Cardiac fibroblast (primary cell): Measurements from ENCODE around the gene PLPPR2.
"Not testable (repeated sequence)": the region's sequence is repeated elsewhere in the genome, so short reads cannot be mapped to it uniquely, and the experiment has no call there.

Source experiments
- DNase-seq, 2 donors: peaks; one replicate each; pipeline versions ENCODE4 v3.0.0 to v3.0.0-alpha.2; 2010; ENCODE audit warnings: low read depth in 2 of 2
- H3K4me3 ChIP-seq, 2 donors: replicated peaks in 1 of 2; 1 replicate in 1 of 2; 2 replicates in 1 of 2; pipeline ENCODE4 v1.5.1; 2011; ENCODE audit warnings: low read depth in 2 of 2, low read length in 2 of 2, mild to moderate bottlenecking in 2 of 2, moderate library complexity in 1 of 2
- TF ChIP-seq, protein P1 (sequence below): IDR thresholded peaks from one replicate; pipeline ENCODE4 v1.5.1; 2011; ENCODE audit warnings: low read depth, mild to moderate bottlenecking, low read length, inconsistent platforms

PLPPR2 gene

DNA sequence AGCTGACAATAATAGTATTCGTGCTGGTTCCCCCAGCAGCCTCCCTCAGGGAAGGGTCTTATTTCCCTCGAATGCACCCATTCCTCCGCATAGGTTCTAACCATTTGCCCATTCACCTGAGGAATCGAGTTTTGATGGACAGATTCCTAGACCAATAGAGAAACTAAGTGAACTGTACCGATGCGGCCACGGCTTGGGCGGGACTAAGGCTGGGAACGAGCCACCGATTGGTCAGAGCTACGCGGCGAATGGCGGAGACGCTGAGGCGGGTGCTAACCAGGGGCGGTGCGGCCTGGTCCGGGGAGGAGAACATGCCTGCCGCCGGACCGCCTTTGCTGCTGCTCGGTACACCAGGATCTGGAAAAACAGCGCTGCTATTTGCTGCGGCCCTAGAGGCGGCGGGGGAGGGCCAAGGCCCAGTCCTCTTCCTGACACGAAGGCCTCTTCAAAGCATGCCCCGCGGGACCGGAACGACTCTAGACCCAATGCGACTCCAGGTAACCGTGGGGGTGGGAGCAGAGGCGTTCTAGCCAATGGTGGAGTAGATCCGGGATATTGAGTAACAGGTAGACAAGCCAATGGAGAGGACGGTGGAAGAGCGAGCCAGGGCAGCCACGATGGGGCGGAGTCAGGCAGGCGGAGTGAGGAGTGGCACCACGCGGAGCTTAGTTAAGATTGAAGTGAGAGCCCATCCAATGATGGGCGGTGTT, 19.4 kb downstream of the PLPPR2 start, which contains the start of gene SWSAP1:
Gene SWSAP1, plus strand, starts transcription at position 234 of the 710 bp plus-strand sequence. Its CDS starts 15 bp downstream, at position 249.
- H3K4me3 ChIP-seq = peak within 1 kb of the TSS; percentile 67 to 74
- peak; percentile 100 for DNase-seq
- TF ChIP-seq, protein P1, sequence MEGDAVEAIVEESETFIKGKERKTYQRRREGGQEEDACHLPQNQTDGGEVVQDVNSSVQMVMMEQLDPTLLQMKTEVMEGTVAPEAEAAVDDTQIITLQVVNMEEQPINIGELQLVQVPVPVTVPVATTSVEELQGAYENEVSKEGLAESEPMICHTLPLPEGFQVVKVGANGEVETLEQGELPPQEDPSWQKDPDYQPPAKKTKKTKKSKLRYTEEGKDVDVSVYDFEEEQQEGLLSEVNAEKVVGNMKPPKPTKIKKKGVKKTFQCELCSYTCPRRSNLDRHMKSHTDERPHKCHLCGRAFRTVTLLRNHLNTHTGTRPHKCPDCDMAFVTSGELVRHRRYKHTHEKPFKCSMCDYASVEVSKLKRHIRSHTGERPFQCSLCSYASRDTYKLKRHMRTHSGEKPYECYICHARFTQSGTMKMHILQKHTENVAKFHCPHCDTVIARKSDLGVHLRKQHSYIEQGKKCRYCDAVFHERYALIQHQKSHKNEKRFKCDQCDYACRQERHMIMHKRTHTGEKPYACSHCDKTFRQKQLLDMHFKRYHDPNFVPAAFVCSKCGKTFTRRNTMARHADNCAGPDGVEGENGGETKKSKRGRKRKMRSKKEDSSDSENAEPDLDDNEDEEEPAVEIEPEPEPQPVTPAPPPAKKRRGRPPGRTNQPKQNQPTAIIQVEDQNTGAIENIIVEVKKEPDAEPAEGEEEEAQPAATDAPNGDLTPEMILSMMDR = no peak

DNA sequence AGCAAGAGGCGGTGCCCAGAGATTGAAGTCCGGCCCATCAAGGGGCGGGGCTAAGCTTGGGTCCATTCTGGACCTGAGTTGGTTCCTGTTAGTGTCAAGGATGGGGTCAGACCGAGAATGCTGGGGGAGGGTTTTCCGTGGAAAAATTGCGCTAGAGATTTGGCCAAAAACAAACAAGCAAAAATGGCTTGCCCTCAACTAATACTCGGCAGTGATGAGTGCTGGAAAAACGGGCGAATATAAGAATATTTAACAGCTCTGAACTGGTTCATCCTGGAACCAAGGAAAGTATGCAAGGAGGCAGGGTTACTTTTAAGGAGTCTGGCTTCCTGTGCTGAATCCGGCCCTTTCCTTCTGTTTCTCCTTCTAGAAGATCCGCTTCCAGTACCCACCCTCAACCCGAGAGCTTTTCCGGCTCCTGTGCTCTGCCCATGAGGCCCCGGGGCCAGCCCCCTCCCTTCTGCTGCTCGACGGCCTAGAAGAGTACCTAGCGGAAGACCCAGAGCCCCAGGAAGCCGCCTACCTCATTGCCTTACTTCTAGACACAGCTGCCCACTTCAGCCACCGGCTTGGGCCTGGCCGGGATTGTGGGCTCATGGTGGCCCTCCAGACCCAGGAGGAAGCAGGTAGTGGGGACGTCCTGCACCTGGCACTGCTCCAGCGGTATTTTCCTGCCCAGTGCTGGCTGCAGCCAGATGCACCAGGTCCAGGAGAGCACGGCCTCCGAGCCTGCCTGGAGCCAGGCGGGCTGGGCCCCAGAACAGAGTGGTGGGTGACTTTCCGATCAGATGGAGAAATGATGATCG, 20.1 kb downstream of the PLPPR2 start:
- DNase-seq = no peak
- H3K4me3 ChIP-seq = peak overlapping the region; percentile 47 to 74
- TF ChIP-seq, protein P1 = no peak

DNA sequence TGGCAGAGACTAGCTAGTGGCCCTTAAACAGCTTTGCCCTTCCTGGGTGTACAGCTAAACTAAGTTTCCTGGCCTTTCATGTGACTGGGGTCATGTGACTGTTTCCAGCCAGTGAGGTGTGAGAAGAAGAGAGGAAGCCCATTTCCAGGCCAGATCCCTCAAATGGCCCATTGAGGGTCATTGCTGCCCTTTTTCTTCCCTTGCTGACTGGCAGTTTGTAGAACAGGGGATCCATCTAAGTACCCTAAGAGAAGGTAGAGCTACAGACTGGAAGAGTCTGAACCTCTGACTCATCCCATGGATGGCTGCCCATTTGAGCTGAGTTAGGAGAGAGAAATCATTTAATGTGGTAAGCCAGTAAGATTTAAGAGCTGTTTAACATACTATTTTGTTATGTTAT, 22.0 kb downstream of the PLPPR2 start:
- H3K4me3 ChIP-seq = no peak overlapping the region
- TF ChIP-seq, protein P1 = no peak
- DNase-seq = peak; percentile 81 to 88

DNA sequence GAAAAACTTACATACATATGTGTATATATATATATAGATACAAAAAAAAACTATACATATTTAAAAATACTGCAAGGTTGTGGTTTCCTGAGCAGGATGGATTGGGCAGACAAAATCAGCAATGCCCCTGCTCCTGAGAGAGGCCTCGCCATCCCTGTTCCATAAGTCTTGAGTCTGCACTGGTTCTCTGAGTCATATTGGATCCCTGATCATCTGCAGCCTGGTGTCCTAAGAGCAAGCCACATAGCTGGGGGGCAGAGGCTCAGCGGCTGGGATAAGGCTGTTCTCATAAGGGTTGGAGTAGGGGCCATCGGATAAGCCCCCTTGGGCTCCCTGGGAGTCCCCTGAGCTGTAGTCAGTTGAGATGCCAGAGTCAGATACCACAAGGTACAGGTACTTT, 22.5 kb downstream of the PLPPR2 start:
- peak in 1 of 2 donors; percentile 56 for DNase-seq
- TF ChIP-seq, protein P1 = no peak
- no peak overlapping the region for H3K4me3 ChIP-seq

DNA sequence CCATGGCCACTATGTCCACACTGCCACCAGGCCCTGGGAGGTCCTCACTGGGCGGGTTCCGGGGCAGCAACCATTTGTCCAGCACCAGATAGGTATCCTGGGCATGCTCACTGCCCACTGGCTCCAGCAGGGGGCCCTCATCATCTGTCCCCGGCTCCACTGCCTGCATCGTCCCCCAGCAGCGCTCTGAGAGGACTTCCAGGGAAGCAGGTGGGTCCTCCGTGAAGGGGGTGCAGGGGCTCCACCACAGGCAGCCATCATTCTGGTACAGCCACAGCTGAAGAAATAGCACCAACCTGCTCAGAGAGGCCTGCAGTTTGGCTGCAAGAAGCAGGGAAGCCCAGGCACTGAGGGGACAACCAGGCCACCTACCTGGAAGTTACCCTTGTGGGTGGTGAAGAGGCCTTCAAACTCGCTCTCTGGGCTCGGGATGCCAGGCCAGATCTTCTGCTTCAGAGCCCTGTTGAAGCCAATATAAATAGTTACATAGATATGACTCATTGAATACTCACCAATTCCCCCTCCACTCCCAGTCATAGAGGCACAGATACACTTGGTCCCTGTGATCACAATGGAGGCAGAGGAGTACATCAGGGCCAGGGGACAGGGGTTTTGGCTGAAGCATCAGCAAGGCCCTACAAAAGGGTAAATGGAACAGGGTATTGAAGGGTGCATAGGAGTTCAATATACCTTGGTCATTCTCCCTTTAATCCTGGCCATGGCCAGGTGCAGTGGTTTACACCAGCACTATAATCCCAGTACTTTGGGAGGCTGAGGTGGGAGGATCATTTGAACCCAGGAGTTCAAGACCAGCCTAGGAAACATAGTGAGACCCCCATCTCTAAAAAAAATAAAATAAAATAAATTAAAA, 23.3 kb downstream of the PLPPR2 start:
- no peak overlapping the region for H3K4me3 ChIP-seq
- DNase-seq = peak; percentile 48 to 88
- TF ChIP-seq, protein P1 = peak; percentile 42

DNA sequence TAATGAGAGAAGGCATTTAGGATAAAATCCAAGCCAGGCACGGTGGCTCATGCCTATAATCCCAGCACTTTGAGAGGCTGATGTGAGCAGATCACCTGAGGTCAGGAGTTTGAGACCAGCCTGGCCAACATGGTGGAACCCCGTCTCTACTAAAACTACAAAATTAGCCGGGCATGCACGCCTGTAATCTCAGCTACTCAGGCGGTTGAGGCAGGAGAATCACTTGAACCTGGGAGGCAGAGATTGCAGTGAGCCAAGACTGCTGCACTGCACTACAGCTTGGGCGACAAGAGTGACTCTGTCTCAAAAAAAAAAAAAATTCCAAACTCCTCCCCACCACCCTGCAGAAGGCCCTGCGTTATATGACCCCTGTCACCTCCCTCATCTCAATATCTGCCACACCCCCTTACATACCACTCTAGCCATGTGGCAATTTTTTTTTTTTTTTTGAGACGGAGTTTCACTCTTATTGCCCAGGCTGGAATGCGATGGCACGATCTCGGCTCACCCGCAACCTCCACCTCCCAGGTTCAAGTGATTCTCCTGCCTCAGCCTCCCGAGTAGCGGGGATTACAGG, 24.1 kb downstream of the PLPPR2 start:
- DNase-seq, H3K4me3 ChIP-seq: not testable (repeated sequence)
